H1 (cell line): Measurements from ENCODE around the gene SNHG17.

ENCODE experiments used
- CHD2 ChIP-seq: IDR thresholded peaks from 2 replicates; pipeline ENCODE4 v1.6.1; 2012; ENCODE audit warnings: low read length, improper control_type of control experiment
- POLR2A ChIP-seq, 2 experiments: IDR thresholded peaks; 1 replicate in 1 of 2; 2 replicates in 1 of 2; pipeline ENCODE4 v1.6.1; 2011; ENCODE audit warnings: low read depth in 2 of 2, low read length in 2 of 2, mild to moderate bottlenecking in 2 of 2; ENCODE audit errors: control extremely low read depth in 1 of 2
- RFX5 ChIP-seq: IDR thresholded peaks from 2 replicates; pipeline ENCODE4 v1.6.1; 2011; ENCODE audit warnings: low read depth, low read length, improper control_type of control experiment, borderline replicate concordance
- SAP30 ChIP-seq: fragments of 300-600 bp; sonication (generic); IDR thresholded peaks from 2 replicates; pipeline ENCODE4 v1.7.1; 2012; ENCODE audit warnings: low read length, moderate library complexity, mild to moderate bottlenecking, inconsistent platforms; ENCODE audit not compliant: insufficient read depth, insufficient replicate concordance
- SIN3A ChIP-seq, 2 experiments: IDR thresholded peaks in 1 of 2; conservative IDR thresholded peaks in 1 of 2; 2 replicates each; pipeline ENCODE4 v1.6.1; 2011 to 2012; ENCODE audit warnings: low read length in 2 of 2, improper control_type of control experiment in 1 of 2, low read depth in 1 of 2, mild to moderate bottlenecking in 1 of 2
- TAF1 ChIP-seq: IDR thresholded peaks from 2 replicates; pipeline ENCODE4 v1.6.1; 2011; ENCODE audit warnings: mild to moderate bottlenecking, low read depth, low read length
- TEAD4 ChIP-seq: IDR thresholded peaks from 2 replicates; pipeline ENCODE4 v1.6.1; 2012; ENCODE audit warnings: low read depth, low read length, inconsistent platforms, mixed read lengths
- YY1 ChIP-seq: IDR thresholded peaks from 2 replicates; pipeline ENCODE4 v1.6.1; 2011; ENCODE audit warnings: low read depth, mild to moderate bottlenecking, low read length
- TF ChIP-seq, protein P1 (sequence below), 3 experiments: IDR thresholded peaks; 1 replicate in 2 of 3; 2 replicates in 1 of 3; pipeline versions ENCODE4 v1.5.1 to v1.6.1; 2011; ENCODE audit warnings: low read length in 3 of 3, mild to moderate bottlenecking in 3 of 3, inconsistent platforms in 2 of 3, low read depth in 1 of 3, moderate library complexity in 1 of 3; ENCODE audit not compliant: insufficient read depth in 1 of 3; ENCODE audit errors: control extremely low read depth in 1 of 3
- TF ChIP-seq, protein P2 (sequence below): IDR thresholded peaks from 2 replicates; pipeline ENCODE4 v1.6.1; 2012; ENCODE audit warnings: low read length, inconsistent platforms
- TF ChIP-seq, protein P3 (sequence below): IDR thresholded peaks from 2 replicates; pipeline ENCODE4 v1.6.1; 2012; ENCODE audit warnings: inconsistent platforms

DNA sequence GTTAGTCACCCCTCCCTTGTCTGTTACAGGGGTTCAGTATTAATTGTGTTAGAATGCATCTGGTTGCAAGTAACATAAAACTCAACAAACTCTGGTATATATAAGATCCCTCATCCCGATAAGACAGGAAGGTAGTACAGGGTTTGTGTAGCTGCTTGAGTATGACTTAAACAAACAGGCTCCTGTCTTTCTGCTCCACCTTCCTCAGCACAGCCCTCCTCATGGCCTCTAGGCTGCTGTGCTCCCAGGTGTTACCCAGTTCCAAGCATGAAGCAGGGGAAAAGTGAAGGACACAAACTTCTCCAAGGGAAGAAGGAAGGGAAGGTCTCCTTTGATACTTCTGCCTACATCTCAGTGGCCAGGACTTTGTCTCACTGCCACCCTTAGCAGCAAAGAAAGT, 36.1 kb upstream of the SNHG17 start:
- TF ChIP-seq SAP30 (no peak), POLR2A (IDR thresholded peaks at IDR 0.05; ENCODE audit: control extremely low read depth in 1 of 2, low read depth in 2 of 2, low read length in 2 of 2) (no peak), RFX5 (no peak), YY1 (no peak), CHD2 (no peak), TEAD4 (no peak), TAF1 (no peak), SIN3A (conservative IDR thresholded peaks at IDR 0.05 in 1 of 2, IDR thresholded peaks at IDR 0.05 in 1 of 2; ENCODE audit: low read depth in 1 of 2, low read length in 2 of 2) (no peak)
- TF ChIP-seq, protein P1, sequence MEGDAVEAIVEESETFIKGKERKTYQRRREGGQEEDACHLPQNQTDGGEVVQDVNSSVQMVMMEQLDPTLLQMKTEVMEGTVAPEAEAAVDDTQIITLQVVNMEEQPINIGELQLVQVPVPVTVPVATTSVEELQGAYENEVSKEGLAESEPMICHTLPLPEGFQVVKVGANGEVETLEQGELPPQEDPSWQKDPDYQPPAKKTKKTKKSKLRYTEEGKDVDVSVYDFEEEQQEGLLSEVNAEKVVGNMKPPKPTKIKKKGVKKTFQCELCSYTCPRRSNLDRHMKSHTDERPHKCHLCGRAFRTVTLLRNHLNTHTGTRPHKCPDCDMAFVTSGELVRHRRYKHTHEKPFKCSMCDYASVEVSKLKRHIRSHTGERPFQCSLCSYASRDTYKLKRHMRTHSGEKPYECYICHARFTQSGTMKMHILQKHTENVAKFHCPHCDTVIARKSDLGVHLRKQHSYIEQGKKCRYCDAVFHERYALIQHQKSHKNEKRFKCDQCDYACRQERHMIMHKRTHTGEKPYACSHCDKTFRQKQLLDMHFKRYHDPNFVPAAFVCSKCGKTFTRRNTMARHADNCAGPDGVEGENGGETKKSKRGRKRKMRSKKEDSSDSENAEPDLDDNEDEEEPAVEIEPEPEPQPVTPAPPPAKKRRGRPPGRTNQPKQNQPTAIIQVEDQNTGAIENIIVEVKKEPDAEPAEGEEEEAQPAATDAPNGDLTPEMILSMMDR (IDR thresholded peaks at IDR 0.05; ENCODE audit: control extremely low read depth in 1 of 3, insufficient read depth in 1 of 3, low read depth in 1 of 3, low read length in 3 of 3): no peak
- TF ChIP-seq, protein P2, sequence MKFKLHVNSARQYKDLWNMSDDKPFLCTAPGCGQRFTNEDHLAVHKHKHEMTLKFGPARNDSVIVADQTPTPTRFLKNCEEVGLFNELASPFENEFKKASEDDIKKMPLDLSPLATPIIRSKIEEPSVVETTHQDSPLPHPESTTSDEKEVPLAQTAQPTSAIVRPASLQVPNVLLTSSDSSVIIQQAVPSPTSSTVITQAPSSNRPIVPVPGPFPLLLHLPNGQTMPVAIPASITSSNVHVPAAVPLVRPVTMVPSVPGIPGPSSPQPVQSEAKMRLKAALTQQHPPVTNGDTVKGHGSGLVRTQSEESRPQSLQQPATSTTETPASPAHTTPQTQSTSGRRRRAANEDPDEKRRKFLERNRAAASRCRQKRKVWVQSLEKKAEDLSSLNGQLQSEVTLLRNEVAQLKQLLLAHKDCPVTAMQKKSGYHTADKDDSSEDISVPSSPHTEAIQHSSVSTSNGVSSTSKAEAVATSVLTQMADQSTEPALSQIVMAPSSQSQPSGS: no peak
- TF ChIP-seq, protein P3, sequence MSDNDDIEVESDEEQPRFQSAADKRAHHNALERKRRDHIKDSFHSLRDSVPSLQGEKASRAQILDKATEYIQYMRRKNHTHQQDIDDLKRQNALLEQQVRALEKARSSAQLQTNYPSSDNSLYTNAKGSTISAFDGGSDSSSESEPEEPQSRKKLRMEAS: no peak
